Hepatocyte (in vitro differentiated cells): ENCODE data around the gene NTNG1. TPM values are rescaled to one million over a fixed set of nuclear protein-coding genes. Genes with fewer than 3 reads are reported as not detected.

ENCODE experiments used
- DNase-seq: peaks from one replicate; pipeline ENCODE4 v3.0.0-alpha.2; 2016; ENCODE audit warnings: low spot score
- H2AFZ ChIP-seq: fragments of 200-600 bp; sonication (generic); 2 replicates; pipeline ENCODE4 v1.6.0; 2016; ENCODE audit warnings: antibody characterized with exemption, mild to moderate bottlenecking
- H3K27ac ChIP-seq: fragments of 200-600 bp; sonication (generic); 2 replicates; pipeline ENCODE4 v1.5.1; 2016; ENCODE audit warnings: mild to moderate bottlenecking
- H3K27me3 ChIP-seq: fragments of 200-600 bp; sonication (generic); 2 replicates; pipeline ENCODE4 v1.6.1; 2016
- H3K36me3 ChIP-seq: fragments of 200-600 bp; sonication (generic); replicated peaks from 2 replicates; pipeline ENCODE4 v1.5.1; 2016; ENCODE audit warnings: low read depth; ENCODE audit not compliant: insufficient read depth
- H3K4me1 ChIP-seq: fragments of 200-600 bp; sonication (generic); 2 replicates; pipeline ENCODE4 v1.5.1; 2016; ENCODE audit warnings: mild to moderate bottlenecking, moderate library complexity; ENCODE audit not compliant: insufficient read depth
- H3K4me2 ChIP-seq: fragments of 200-600 bp; sonication (generic); 2 replicates; pipeline ENCODE4 v1.6.0; 2016
- H3K4me3 ChIP-seq: fragments of 200-600 bp; sonication (generic); 2 replicates; pipeline ENCODE4 v1.5.1; 2016; ENCODE audit warnings: mild to moderate bottlenecking
- H3K79me2 ChIP-seq: fragments of 200-600 bp; sonication (generic); 2 replicates; pipeline ENCODE4 v1.6.0; 2017; ENCODE audit warnings: mild to moderate bottlenecking
- H3K9me2 ChIP-seq: fragments of 200-600 bp; sonication (generic); replicated peaks from 2 replicates; pipeline ENCODE4 v1.6.0; 2017; ENCODE audit warnings: mild to moderate bottlenecking; ENCODE audit not compliant: insufficient read depth
- H3K9me3 ChIP-seq: fragments of 200-600 bp; sonication (generic); 2 replicates; pipeline ENCODE4 v1.5.1; 2016; ENCODE audit warnings: low read depth, mild to moderate bottlenecking
- H4K20me1 ChIP-seq: fragments of 200-600 bp; sonication (generic); 2 replicates; pipeline ENCODE4 v1.6.0; 2016; ENCODE audit warnings: mild to moderate bottlenecking; ENCODE audit not compliant: insufficient read depth, poor library complexity, severe bottlenecking
- EZH2 ChIP-seq: fragments of 200-600 bp; sonication (generic); IDR thresholded peaks from 2 replicates; pipeline ENCODE4 v1.6.1; 2016; ENCODE audit warnings: antibody characterized with exemption, mild to moderate bottlenecking, borderline replicate concordance
- EZH2phosphoT487 ChIP-seq: fragments of 200-600 bp; sonication (generic); IDR thresholded peaks from one replicate; pipeline ENCODE4 v1.6.1; 2018; ENCODE audit warnings: antibody characterized with exemption, mild to moderate bottlenecking, low read depth, moderate library complexity; ENCODE audit not compliant: unreplicated experiment, severe bottlenecking
- WGBS: methylation state at CpG from one replicate; pipeline ENCODE4 v1.1.6; 2016; ENCODE audit warnings: low lambda C conversion rate; ENCODE audit errors: missing lambda C conversion rate; 5-methylcytosine and 5-hydroxymethylcytosine counted together
- polyA plus RNA-seq: library from polyadenylated mRNA; unstranded; fragments of >200 nt; fragmentation: Nextera tagmentation; extraction: Ambion mirVana; gene quantifications from 2 replicates; pipeline ENCODE4 v1.2.1, GENCODE V29; 2016
- total RNA-seq: library from RNA; depleted of rRNA; stranded (reverse); fragments of >200 nt; gene quantifications from 2 replicates; pipeline ENCODE4 v1.2.3, GENCODE V29; 2014
- TF ChIP-seq, protein P1 (sequence below): fragments of 200-600 bp; sonication (generic); IDR thresholded peaks from 2 replicates; pipeline ENCODE4 v1.5.1; 2016; ENCODE audit warnings: antibody characterized with exemption, mild to moderate bottlenecking; ENCODE audit not compliant: poor library complexity

NTNG1 gene
- total and polyA plus RNA-seq, 2 experiments from 2014 or later = 1.4 to 3.9 TPM

GRCh38 chr1:107432108-107432507, 291.3 kb downstream of the NTNG1 start:
- Histone ChIP-seq H3K9me2 (no peaks in the 10 kb centered on the region), H3K9me3 (no peaks in the 10 kb centered on the region), H3K4me2 (no peak overlapping the region), H3K27ac (no peak overlapping the region), H4K20me1 (no peaks in the 10 kb centered on the region), H3K36me3 (no peaks in the 10 kb centered on the region), H3K79me2 (no peaks in the 10 kb centered on the region), H3K27me3 (no peaks in the 10 kb centered on the region), H2AFZ (no peak overlapping the region), H3K4me1 (no peaks in the 10 kb centered on the region), H3K4me3 (no peak overlapping the region)
- TF ChIP-seq EZH2 (no peak), EZH2phosphoT487 (no peak)
- TF ChIP-seq, protein P1, sequence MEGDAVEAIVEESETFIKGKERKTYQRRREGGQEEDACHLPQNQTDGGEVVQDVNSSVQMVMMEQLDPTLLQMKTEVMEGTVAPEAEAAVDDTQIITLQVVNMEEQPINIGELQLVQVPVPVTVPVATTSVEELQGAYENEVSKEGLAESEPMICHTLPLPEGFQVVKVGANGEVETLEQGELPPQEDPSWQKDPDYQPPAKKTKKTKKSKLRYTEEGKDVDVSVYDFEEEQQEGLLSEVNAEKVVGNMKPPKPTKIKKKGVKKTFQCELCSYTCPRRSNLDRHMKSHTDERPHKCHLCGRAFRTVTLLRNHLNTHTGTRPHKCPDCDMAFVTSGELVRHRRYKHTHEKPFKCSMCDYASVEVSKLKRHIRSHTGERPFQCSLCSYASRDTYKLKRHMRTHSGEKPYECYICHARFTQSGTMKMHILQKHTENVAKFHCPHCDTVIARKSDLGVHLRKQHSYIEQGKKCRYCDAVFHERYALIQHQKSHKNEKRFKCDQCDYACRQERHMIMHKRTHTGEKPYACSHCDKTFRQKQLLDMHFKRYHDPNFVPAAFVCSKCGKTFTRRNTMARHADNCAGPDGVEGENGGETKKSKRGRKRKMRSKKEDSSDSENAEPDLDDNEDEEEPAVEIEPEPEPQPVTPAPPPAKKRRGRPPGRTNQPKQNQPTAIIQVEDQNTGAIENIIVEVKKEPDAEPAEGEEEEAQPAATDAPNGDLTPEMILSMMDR = no peak
- WGBS = 43% methylated on average over 1 of the region's 1 CpG
- DNase-seq = no peak

DNA sequence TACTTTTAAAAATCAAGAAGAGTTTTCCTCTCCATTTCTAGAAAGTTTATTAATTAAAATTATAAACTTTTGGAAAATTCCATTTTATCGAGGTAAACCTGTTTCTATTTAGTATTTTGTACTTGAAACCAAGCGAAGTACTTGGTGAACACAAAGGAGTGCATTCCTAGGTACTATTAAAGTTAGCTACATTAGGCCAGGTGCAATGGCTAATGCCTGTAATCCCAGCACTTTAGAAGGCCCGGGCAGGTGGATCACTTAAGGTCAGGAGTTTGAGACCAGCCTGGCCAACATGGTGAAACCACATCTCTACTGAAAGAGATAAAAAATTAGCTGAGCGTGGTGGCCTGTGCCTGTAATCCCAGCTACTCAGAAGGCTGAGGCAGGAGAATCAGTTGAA, 292.2 kb downstream of the NTNG1 start:
- Histone ChIP-seq H3K27me3 (no peaks in the 10 kb centered on the region), H3K4me2 (no peak overlapping the region), H3K9me3 (no peaks in the 10 kb centered on the region), H3K27ac (no peak overlapping the region), H3K9me2 (no peaks in the 10 kb centered on the region), H3K4me1 (no peaks in the 10 kb centered on the region), H3K36me3 (no peaks in the 10 kb centered on the region), H3K79me2 (no peaks in the 10 kb centered on the region), H3K4me3 (no peak overlapping the region), H2AFZ (no peak overlapping the region), H4K20me1 (no peaks in the 10 kb centered on the region)
- WGBS = 90% methylated on average over 4 of the region's 4 CpGs
- no peak for TF ChIP-seq EZH2phosphoT487
- no peak for TF ChIP-seq EZH2
- TF ChIP-seq, protein P1 = no peak
- no peak for DNase-seq

- H3K27ac ChIP-seq = no peak overlapping the region
- no peaks in the 10 kb centered on the region for H3K36me3 ChIP-seq
- 60% methylated on average over 4 of the region's 4 CpGs for WGBS
- no peak overlapping the region for H3K4me2 ChIP-seq
- H3K4me3 ChIP-seq = no peak overlapping the region
- H3K4me1 ChIP-seq = no peaks in the 10 kb centered on the region
- no peaks in the 10 kb centered on the region for H3K79me2 ChIP-seq
- H4K20me1 ChIP-seq = no peaks in the 10 kb centered on the region
- DNase-seq = no peak
- H3K9me2 ChIP-seq = no peaks in the 10 kb centered on the region
- H3K9me3 ChIP-seq = no peaks in the 10 kb centered on the region
- TF ChIP-seq EZH2phosphoT487 (no peak), EZH2 (no peak)
- TF ChIP-seq, protein P1 = no peak
- no peaks in the 10 kb centered on the region for H3K27me3 ChIP-seq
- H2AFZ ChIP-seq = no peak overlapping the region
Measured at GRCh38 chr1:107433635-107434360, 293.0 kb downstream of the NTNG1 start.

- Histone ChIP-seq H3K4me1 (no peaks in the 10 kb centered on the region), H3K4me2 (no peak overlapping the region), H3K79me2 (no peaks in the 10 kb centered on the region), H3K27me3 (no peaks in the 10 kb centered on the region), H3K9me2 (no peaks in the 10 kb centered on the region), H3K4me3 (no peak overlapping the region), H3K9me3 (no peaks in the 10 kb centered on the region), H3K36me3 (no peaks in the 10 kb centered on the region), H4K20me1 (no peaks in the 10 kb centered on the region), H3K27ac (no peak overlapping the region), H2AFZ (no peak overlapping the region)
- DNase-seq = no peak
- TF ChIP-seq EZH2 = no peak
- TF ChIP-seq, protein P1 = no peak
- TF ChIP-seq EZH2phosphoT487 = no peak
Measured at GRCh38 chr1:107434361-107434693, 293.5 kb downstream of the NTNG1 start.
